ENCODE measurements around the gene PIK3C3.

DNA sequence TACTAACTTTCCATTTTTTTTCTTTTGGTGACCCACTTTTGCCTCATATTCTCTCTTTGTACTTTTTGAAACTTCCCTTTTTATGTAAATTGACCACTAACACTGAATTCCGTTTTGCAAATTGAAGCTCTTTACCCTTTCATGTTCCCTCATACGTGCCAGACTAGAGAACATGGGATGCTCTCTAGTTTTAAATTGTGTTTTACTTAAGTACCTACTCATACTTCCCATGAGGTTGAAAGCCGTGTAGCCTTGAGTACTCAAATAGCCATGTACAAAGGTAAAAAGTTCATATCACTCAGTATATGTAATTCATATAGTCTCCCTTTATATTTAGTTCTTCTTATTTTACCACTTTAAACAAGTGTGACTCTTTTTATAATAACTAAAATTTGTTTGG, 119.7 kb downstream of the PIK3C3 start:
- TF ChIP-seq CTCF (IDR thresholded peaks at IDR 0.05): no peak
- TF ChIP-seq POLR2A (IDR thresholded peaks at IDR 0.05): no peak
